Prostate gland (tissue), 2 donors: Measurements from ENCODE around the gene CYTH1.

Experiments used
- POLR2A ChIP-seq: fragments of 450-650 bp; IDR thresholded peaks from one replicate; pipeline ENCODE4 v1.6.1; 2016; ENCODE audit warnings: antibody characterized with exemption, mild to moderate bottlenecking
- TF ChIP-seq, protein P1 (sequence below), 4 experiments: fragments of 200-600 bp in 2 of 4; fragments of 450-650 bp in 2 of 4; sonication (generic) in 2 of 4; IDR thresholded peaks; 1 replicate in 3 of 4; 2 replicates in 1 of 4; pipeline ENCODE4 v1.5.1; 2016 to 2019; ENCODE audit warnings: antibody characterized with exemption in 4 of 4, mild to moderate bottlenecking in 2 of 4, moderate library complexity in 2 of 4

DNA sequence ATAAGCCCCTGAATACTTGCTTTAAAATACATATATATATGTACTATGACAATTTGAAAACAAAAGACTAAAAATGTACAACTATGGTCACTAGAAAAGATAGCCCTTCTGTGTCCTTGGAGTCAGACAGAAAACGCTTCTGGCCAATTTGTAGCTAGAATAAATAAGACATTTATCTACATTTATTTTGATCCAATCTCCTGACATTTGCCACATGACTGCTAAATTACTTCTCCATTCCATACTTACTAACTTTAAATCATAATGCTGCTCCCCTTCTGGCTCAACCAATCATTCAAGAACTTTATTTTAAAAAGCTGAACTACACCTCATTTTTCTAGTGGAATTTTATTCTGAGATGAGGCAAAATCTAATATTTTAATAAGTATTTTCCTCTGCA lies 65.8 kb downstream of the CYTH1 start:
- TF ChIP-seq, protein P1, sequence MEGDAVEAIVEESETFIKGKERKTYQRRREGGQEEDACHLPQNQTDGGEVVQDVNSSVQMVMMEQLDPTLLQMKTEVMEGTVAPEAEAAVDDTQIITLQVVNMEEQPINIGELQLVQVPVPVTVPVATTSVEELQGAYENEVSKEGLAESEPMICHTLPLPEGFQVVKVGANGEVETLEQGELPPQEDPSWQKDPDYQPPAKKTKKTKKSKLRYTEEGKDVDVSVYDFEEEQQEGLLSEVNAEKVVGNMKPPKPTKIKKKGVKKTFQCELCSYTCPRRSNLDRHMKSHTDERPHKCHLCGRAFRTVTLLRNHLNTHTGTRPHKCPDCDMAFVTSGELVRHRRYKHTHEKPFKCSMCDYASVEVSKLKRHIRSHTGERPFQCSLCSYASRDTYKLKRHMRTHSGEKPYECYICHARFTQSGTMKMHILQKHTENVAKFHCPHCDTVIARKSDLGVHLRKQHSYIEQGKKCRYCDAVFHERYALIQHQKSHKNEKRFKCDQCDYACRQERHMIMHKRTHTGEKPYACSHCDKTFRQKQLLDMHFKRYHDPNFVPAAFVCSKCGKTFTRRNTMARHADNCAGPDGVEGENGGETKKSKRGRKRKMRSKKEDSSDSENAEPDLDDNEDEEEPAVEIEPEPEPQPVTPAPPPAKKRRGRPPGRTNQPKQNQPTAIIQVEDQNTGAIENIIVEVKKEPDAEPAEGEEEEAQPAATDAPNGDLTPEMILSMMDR (IDR thresholded peaks at IDR 0.05) = no peak
- TF ChIP-seq POLR2A = no peak
